OCI-LY1 (cell line): ENCODE measurements around the gene ARL2BP.

Experiments used
- EZH2 ChIP-seq: fragments of 200-600 bp; sonication (generic), shearing (Covaris generic); IDR thresholded peaks from 2 replicates; pipeline ENCODE4 v1.8.0; 2017; ENCODE audit warnings: borderline replicate concordance, mixed run types, mild to moderate bottlenecking, antibody characterized with exemption, low read length, moderate library complexity, mixed read lengths
- TF ChIP-seq, protein P1 (sequence below): fragments of 200-600 bp; sonication (generic), shearing (Covaris generic); IDR thresholded peaks from 2 replicates; pipeline ENCODE4 v1.5.1; 2017; ENCODE audit warnings: mild to moderate bottlenecking, antibody characterized with exemption, low read length, moderate library complexity, mixed read lengths

DNA sequence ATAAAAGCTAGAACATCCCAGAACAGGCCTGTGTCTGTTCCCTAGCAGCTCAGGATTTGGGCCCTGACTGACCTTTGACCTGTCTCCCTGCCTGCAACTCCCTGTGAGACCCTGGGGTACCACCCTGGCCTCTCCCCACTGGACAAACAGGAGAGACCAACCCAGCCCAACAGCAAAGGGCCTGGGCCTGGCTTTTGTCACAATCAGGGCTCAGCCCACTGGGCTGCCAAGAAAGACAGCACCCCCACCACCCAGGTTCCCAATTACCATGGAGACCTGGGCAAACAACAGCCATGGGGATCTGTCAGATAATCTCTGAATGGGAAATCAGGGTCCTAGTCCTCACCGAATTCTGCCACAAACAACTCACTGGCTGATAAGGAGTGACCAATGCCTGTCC is 28.3 kb downstream of the ARL2BP start:
- TF ChIP-seq, protein P1, sequence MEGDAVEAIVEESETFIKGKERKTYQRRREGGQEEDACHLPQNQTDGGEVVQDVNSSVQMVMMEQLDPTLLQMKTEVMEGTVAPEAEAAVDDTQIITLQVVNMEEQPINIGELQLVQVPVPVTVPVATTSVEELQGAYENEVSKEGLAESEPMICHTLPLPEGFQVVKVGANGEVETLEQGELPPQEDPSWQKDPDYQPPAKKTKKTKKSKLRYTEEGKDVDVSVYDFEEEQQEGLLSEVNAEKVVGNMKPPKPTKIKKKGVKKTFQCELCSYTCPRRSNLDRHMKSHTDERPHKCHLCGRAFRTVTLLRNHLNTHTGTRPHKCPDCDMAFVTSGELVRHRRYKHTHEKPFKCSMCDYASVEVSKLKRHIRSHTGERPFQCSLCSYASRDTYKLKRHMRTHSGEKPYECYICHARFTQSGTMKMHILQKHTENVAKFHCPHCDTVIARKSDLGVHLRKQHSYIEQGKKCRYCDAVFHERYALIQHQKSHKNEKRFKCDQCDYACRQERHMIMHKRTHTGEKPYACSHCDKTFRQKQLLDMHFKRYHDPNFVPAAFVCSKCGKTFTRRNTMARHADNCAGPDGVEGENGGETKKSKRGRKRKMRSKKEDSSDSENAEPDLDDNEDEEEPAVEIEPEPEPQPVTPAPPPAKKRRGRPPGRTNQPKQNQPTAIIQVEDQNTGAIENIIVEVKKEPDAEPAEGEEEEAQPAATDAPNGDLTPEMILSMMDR, result no peak
- no peak for TF ChIP-seq EZH2
